ENCODE measurements around the gene PIPOX.

- TF ChIP-seq, protein P1, sequence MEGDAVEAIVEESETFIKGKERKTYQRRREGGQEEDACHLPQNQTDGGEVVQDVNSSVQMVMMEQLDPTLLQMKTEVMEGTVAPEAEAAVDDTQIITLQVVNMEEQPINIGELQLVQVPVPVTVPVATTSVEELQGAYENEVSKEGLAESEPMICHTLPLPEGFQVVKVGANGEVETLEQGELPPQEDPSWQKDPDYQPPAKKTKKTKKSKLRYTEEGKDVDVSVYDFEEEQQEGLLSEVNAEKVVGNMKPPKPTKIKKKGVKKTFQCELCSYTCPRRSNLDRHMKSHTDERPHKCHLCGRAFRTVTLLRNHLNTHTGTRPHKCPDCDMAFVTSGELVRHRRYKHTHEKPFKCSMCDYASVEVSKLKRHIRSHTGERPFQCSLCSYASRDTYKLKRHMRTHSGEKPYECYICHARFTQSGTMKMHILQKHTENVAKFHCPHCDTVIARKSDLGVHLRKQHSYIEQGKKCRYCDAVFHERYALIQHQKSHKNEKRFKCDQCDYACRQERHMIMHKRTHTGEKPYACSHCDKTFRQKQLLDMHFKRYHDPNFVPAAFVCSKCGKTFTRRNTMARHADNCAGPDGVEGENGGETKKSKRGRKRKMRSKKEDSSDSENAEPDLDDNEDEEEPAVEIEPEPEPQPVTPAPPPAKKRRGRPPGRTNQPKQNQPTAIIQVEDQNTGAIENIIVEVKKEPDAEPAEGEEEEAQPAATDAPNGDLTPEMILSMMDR (IDR thresholded peaks at IDR 0.05): no peak
- no peak for TF ChIP-seq POLR2A (IDR thresholded peaks at IDR 0.05)
These were observed 3.5 kb downstream of the PIPOX start for GRCh38 chr17:29046473-29046839.
